Hair follicle dermal papilla cell (primary cell): ENCODE results near the gene AEBP2. TPM values are rescaled to one million over a fixed set of nuclear protein-coding genes. Genes with fewer than 3 reads are reported as not detected.

Experiments
- small RNA-seq: library from RNA; depleted of rRNA; stranded (forward); fragments of <200 nt; gene quantifications from one replicate; pipeline ENCODE3, GENCODE V24; 2012
- total RNA-seq: library from RNA; depleted of rRNA; stranded (reverse); fragments of >200 nt; gene quantifications from 2 replicates; pipeline ENCODE4 v1.2.3, GENCODE V29; 2012

Gene AEBP2
- 12.9 and 15.6 TPM in 2 replicates for total RNA-seq

GRCh38 chr12:19439059-19440018 lies at the start of gene AEBP2:
AEBP2 (plus strand) TSS chr12:19439492; CDS start chr12:19439700, 208 bp downstream.

Small RNA genes lying within 50 kb of the gene (small RNA-seq; reads per million reads assigned to genes)
- not detected for gene AC091805.2
- not detected for gene RNU6-254P
